Tibial artery (tissue), 4 donors: ENCODE results near the gene TMEM250.

ENCODE experiments used
- DNase-seq, 2 donors: peaks; one replicate each; pipeline ENCODE4 v3.0.0-alpha.2; 2019
- H3K27ac ChIP-seq, 2 donors: fragments of 200-600 bp; sonication (generic) in 1 of 2; 1 replicate in 1 of 2; 2 replicates in 1 of 2; pipeline ENCODE4 v1.5.1; 2018 to 2019; ENCODE audit warnings: mild to moderate bottlenecking in 1 of 2
- H3K27me3 ChIP-seq, 2 donors: fragments of 200-600 bp; sonication (generic) in 1 of 2; one replicate each; pipeline versions ENCODE4 v1.5.1 to v1.6.0; 2016 to 2019
- H3K36me3 ChIP-seq, 3 donors: fragments of 200-600 bp; sonication (generic) in 2 of 3; one replicate each; pipeline ENCODE4 v1.5.1; 2016 to 2019; ENCODE audit warnings: mild to moderate bottlenecking in 2 of 3
- H3K4me1 ChIP-seq, 4 donors: fragments of 200-600 bp; sonication (generic) in 2 of 4; 1 replicate in 3 of 4; 2 replicates in 1 of 4; pipeline ENCODE4 v1.5.1; 2016 to 2019
- H3K4me3 ChIP-seq, 2 donors: fragments of 200-600 bp; sonication (generic) in 1 of 2; 1 replicate in 1 of 2; 2 replicates in 1 of 2; pipeline ENCODE4 v1.5.1; 2018 to 2019; ENCODE audit warnings: mild to moderate bottlenecking in 2 of 2
- H3K9me3 ChIP-seq, 3 donors: fragments of 200-600 bp; sonication (generic) in 1 of 3; one replicate each; pipeline ENCODE4 v1.5.1; 2016 to 2019
- CTCF ChIP-seq, 2 experiments: fragments of 200-600 bp in 1 of 2; fragments of 450-650 bp in 1 of 2; IDR thresholded peaks; one replicate each; pipeline ENCODE4 v1.5.1; 2017 to 2019; ENCODE audit warnings: antibody characterized with exemption in 2 of 2, mild to moderate bottlenecking in 1 of 2, moderate library complexity in 1 of 2
- intact Hi-C: fragments of 100-400 bp; cut with DNase I; formaldehyde crosslinking; loops from one replicate; pipeline ENCODE4 v1.15.0; 2023; ENCODE audit warnings: low total_unique reads

Gene TMEM250

GRCh38 chr9:136111190-136111589 lies 7.5 kb downstream of the TMEM250 start:
- TF ChIP-seq CTCF (IDR thresholded peaks at IDR 0.05): no peak
- Histone ChIP-seq H3K27me3 (no peaks in the 10 kb centered on the region), H3K9me3 (no peaks in the 10 kb centered on the region), H3K4me1 (peaks cover 0 to 42% (median 27%) of the 10 kb centered on the region in 4 donors), H3K27ac (no peak overlapping the region), H3K36me3 (peaks cover 0 to 26% (median 13%) of the 10 kb centered on the region in 3 donors), H3K4me3 (no peak overlapping the region)
- intact Hi-C loops: no loop called here
- no peak for DNase-seq

DNA sequence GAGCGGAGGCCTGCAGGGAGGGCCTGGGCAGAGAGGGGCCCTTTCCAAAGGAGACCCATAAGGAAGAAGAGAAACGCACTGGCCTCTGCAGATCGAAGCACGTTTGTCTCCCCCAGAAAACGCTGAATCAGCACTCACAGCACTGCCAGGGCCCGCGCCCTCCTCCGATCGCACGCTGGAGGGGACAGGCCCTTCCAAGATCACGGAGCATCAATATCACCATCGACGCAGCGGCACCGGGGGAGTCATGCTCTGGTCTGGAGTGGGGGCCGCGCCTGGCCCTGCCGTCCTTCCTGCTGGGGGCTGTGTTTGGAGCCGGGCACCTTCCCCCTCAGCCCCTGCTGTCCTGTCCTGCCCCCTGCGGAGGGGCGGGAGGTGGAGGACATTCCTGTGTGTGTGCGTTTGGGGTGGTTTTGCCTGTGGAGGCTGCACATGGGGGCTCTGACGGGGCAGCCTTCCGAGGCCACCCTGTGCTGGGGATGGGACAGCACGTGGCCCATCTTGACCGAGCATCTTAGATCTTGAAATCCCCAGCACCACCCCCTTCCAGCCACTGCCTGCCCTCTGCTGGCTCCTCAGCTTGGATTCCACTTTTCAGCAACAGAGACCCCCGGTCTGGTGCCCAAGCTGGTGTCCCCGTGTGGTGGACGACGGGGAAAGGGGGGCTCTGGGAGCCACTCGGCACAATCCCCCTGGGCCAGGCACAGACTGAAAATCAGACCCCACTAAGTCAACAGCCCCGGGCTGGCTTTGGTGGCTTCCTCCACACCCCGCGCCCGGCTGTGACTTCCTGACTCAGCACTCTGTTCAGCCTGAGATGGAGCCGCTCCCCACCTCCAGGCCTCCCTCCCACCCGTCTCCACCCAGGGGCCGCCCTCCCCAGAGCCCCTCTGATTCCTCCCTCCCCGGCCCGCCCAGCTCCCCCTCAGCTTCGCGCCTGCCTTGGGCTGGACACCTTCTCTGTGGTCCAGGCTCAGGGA lies 8.3 kb downstream of the TMEM250 start:
- no peak for DNase-seq
- intact Hi-C loops: no loop called here
- peak in 1 of 2 experiments; percentile 11 for TF ChIP-seq CTCF (IDR thresholded peaks at IDR 0.05)
- H3K36me3 ChIP-seq: peaks cover 0 to 18% (median 5%) of the 10 kb centered on the region in 3 donors
- no peaks in the 10 kb centered on the region for H3K9me3 ChIP-seq
- H3K27me3 ChIP-seq: no peaks in the 10 kb centered on the region
- H3K4me3 ChIP-seq: peak overlapping the region; percentile 37 to 48
- peaks cover 0 to 44% (median 35%) of the 10 kb centered on the region in 4 donors for H3K4me1 ChIP-seq
- peak overlapping the region; percentile 57 to 68 for H3K27ac ChIP-seq

DNA sequence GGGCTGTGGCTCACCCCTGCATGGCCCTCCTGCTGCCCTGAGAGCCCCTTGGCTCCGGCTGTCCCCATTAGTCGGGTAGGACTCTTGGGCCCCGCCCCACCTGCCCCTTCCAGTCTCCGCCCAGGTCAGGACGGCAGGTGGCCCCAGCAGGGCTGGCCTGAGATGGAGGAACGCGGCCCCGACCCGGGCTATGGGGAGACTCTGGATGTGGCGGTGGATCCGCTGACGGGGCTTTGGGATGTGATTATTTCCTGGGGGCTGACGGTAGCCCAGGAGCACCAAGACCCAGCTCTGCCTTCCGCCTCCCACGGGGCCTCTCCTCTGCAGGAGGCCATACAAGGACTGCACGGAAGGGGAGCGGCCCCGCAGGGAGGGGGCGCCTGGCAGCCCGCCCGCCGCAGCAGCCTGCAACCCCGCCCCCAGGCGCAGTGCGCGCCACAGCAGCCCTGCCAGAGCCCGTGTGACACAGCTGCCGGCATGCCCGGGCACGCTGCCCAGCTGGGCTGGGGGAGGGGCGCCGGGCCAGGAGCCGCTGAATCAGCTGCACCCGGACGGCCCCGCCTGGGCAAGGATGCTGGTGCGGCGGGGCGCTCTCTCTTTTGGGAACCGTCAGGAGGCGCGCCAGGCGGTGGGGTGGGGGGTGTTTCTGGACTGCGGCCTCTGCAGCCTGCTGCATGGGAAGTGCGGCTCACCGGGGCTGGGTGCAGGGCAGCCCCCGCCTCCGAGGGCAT lies 9.2 kb downstream of the TMEM250 start:
- H3K4me1 ChIP-seq: peaks cover 0 to 53% (median 43%) of the 10 kb centered on the region in 4 donors
- peak in 1 of 2 experiments; percentile 16 for TF ChIP-seq CTCF (IDR thresholded peaks at IDR 0.05)

GRCh38 chr9:136108648-136109266 lies 9.9 kb downstream of the TMEM250 start:
- DNase-seq: no peak
- H3K36me3 ChIP-seq: peaks cover 0 to 4% (median 0%) of the 10 kb centered on the region in 3 donors
- TF ChIP-seq CTCF (IDR thresholded peaks at IDR 0.05): no peak
- intact Hi-C loops: loop anchor here (2.0 kb wide), 1 partner anchor 14 kb away; the partner anchor contains the start of gene NACC2
- peak overlapping the region; percentile 70 to 79 for H3K27ac ChIP-seq
- no peaks in the 10 kb centered on the region for H3K9me3 ChIP-seq
- no peaks in the 10 kb centered on the region for H3K27me3 ChIP-seq
- H3K4me3 ChIP-seq: peak overlapping the region; percentile 37 to 48
- peaks cover 0 to 56% (median 48%) of the 10 kb centered on the region in 4 donors for H3K4me1 ChIP-seq

More for the DNA sequence above, 9.2 kb downstream of the TMEM250 start:
- Histone ChIP-seq H3K9me3 (no peaks in the 10 kb centered on the region), H3K27me3 (no peaks in the 10 kb centered on the region), H3K36me3 (peaks cover 0 to 9% (median 0%) of the 10 kb centered on the region in 3 donors), H3K4me3 (peak overlapping the region; percentile 37 to 48), H3K27ac (peak overlapping the region; percentile 70 to 79)
- intact Hi-C loops: loop anchor here (2.0 kb wide), 1 partner anchor 15 kb away; the partner anchor contains the start of gene NACC2
- peak; percentile 91 to 98 for DNase-seq
